Choroid plexus epithelial cell (primary cell): ENCODE data around the gene NKIRAS1.
A peak's percentile ranks its signal among the peaks of the same experiment; 100 is the strongest.
"Not testable (repeated sequence)": the region's sequence is repeated elsewhere in the genome, so short reads cannot be mapped to it uniquely, and the experiment has no call there.

Experiments
- DNase-seq: peaks from one replicate; pipeline ENCODE4 v3.0.0-alpha.2; 2010; ENCODE audit warnings: low read depth
- H3K4me3 ChIP-seq: 2 replicates; pipeline ENCODE4 v1.5.1; 2011; ENCODE audit warnings: low read depth, mild to moderate bottlenecking, control low read depth, low read length, moderate library complexity
- CTCF ChIP-seq: conservative IDR thresholded peaks from 2 replicates; pipeline ENCODE4 v1.5.1; 2011; ENCODE audit warnings: low read depth, mild to moderate bottlenecking, control low read depth, inconsistent platforms, low read length, moderate library complexity

Gene NKIRAS1

GRCh38 chr3:23872330-23872729, 44.5 kb downstream of the NKIRAS1 start:
- DNase-seq, result no peak

GRCh38 chr3:23871361-23871760, 45.4 kb downstream of the NKIRAS1 start:
- not testable (repeated sequence) for DNase-seq

More at GRCh38 chr3:23872330-23872729, 44.5 kb downstream of the NKIRAS1 start:
- TF ChIP-seq CTCF, result no peak
- H3K4me3 ChIP-seq, result no peak overlapping the region

GRCh38 chr3:23870663-23871043, 46.1 kb downstream of the NKIRAS1 start:
- DNase-seq, H3K4me3 ChIP-seq: not testable (repeated sequence)

More at GRCh38 chr3:23871361-23871760, 45.4 kb downstream of the NKIRAS1 start:
- not testable (repeated sequence) for H3K4me3 ChIP-seq

GRCh38 chr3:23869977-23870662, 46.7 kb downstream of the NKIRAS1 start:
- DNase-seq, result no peak
- TF ChIP-seq CTCF, result no peak
- no peak overlapping the region for H3K4me3 ChIP-seq

GRCh38 chr3:23867838-23868237, 49.0 kb downstream of the NKIRAS1 start:
- TF ChIP-seq CTCF, result no peak
- peak; percentile 31 for DNase-seq
- no peak overlapping the region for H3K4me3 ChIP-seq

GRCh38 chr3:23867400-23867799, 49.4 kb downstream of the NKIRAS1 start:
- TF ChIP-seq CTCF, result peak; percentile 40
- H3K4me3 ChIP-seq, result no peak overlapping the region
- peak; percentile 22 for DNase-seq

- TF ChIP-seq CTCF, result no peak
- peak; percentile 88 for DNase-seq
- no peak overlapping the region for H3K4me3 ChIP-seq
Observed at GRCh38 chr3:23865595-23866396, 51.0 kb downstream of the NKIRAS1 start.

- no peak overlapping the region for H3K4me3 ChIP-seq
- peak; percentile 64 for DNase-seq
- no peak for TF ChIP-seq CTCF
Observed at GRCh38 chr3:23864931-23865330, 51.9 kb downstream of the NKIRAS1 start.
